BE2C (cell line): Measurements from ENCODE around the gene UGT1A3.

ENCODE experiments used
- DNase-seq: peaks from one replicate; pipeline ENCODE4 v3.0.0-alpha.2; 2020
- H3K27me3 ChIP-seq: fragments of 250-450 bp; sonication (Bioruptor Pico); 2 replicates; pipeline ENCODE4 v1.5.1; 2020; ENCODE audit warnings: mild to moderate bottlenecking
- H3K36me3 ChIP-seq: fragments of 250-450 bp; sonication (Bioruptor Pico); 2 replicates; pipeline ENCODE4 v1.5.1; 2020; ENCODE audit warnings: mild to moderate bottlenecking
- H3K4me1 ChIP-seq: fragments of 250-450 bp; sonication (Bioruptor Pico); 2 replicates; pipeline ENCODE4 v1.5.1; 2020
- H3K4me3 ChIP-seq: 2 replicates; pipeline ENCODE4 v1.5.1; 2011; ENCODE audit warnings: low read depth, low read length
- H3K9me3 ChIP-seq: fragments of 250-450 bp; sonication (Bioruptor Pico); 2 replicates; pipeline ENCODE4 v1.5.1; 2020
- TF ChIP-seq, protein P1 (sequence below): IDR thresholded peaks from 2 replicates; pipeline ENCODE4 v1.5.1; 2012; ENCODE audit warnings: mild to moderate bottlenecking, low read depth, low read length

Gene UGT1A3

DNA sequence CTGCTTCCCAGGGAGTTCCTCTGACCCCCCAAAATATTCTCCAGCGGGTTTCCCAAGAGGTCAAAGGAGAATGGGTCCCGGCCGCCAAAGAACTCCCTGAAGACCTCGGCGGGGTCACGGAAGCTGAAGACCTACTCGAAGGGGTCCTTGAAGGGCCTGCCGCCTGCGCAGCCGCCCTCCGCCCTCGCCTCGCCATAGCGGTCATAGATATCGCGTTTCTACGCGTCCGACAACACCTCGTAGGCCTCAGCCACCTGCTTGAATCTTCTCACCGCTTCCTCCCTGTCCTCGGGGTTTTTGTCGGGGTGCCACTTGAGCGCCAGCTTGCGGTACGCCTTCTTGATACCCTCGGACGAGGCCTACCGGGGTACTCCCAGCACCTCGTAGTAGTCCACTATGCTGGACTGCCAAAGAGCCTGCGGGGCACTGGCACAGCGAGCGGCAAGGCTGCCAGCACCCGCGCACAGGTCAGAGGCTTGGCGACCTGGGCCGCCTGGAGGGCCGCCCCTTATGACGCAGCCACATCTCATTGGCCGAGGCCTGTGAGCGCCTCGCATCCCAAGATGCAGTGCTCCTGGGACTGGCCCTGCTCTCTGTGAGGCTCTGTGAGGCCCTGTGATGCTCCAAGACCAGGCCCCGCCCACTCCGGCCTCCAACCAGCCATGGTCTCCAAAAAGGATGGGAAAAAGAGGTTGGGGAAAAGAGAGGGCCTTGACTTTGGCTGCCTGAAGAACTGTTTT is 26.2 kb downstream of the UGT1A3 start:
- no peaks in the 10 kb centered on the region for H3K36me3 ChIP-seq

DNA sequence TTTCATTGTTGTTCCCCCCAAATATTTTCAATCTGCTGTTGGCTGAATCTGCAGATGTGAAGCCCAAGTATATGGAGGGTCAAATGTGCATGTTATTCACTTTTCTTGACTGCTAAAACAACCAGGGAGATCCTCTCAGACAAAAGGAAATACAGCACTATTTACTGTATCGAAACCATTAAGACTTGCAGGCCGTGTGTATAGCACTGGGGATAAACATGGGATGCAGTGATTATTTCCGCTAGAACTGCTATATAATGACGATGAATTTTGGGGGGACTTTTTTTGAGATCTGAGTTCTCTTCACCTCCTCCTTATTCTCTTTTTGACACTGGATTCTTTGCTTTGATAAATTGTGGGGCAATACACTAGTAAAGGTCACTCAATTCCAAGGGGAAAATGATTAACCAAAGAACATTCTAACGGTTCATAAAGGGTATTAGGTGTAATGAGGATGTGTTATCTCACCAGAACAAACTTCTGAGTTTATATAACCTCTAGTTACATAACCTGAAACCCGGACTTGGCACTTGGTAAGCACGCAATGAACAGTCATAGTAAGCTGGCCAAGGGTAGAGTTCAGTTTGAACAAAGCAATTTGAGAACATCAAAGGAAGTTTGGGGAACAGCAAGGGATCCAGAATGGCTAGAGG is 27.7 kb downstream of the UGT1A3 start:
- TF ChIP-seq, protein P1, sequence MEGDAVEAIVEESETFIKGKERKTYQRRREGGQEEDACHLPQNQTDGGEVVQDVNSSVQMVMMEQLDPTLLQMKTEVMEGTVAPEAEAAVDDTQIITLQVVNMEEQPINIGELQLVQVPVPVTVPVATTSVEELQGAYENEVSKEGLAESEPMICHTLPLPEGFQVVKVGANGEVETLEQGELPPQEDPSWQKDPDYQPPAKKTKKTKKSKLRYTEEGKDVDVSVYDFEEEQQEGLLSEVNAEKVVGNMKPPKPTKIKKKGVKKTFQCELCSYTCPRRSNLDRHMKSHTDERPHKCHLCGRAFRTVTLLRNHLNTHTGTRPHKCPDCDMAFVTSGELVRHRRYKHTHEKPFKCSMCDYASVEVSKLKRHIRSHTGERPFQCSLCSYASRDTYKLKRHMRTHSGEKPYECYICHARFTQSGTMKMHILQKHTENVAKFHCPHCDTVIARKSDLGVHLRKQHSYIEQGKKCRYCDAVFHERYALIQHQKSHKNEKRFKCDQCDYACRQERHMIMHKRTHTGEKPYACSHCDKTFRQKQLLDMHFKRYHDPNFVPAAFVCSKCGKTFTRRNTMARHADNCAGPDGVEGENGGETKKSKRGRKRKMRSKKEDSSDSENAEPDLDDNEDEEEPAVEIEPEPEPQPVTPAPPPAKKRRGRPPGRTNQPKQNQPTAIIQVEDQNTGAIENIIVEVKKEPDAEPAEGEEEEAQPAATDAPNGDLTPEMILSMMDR: no peak
- Histone ChIP-seq H3K27me3 (no peaks in the 10 kb centered on the region), H3K9me3 (no peaks in the 10 kb centered on the region), H3K4me1 (no peaks in the 10 kb centered on the region), H3K36me3 (no peaks in the 10 kb centered on the region), H3K4me3 (no peak overlapping the region)
- no peak for DNase-seq

More for the DNA sequence above, 26.2 kb downstream of the UGT1A3 start:
- DNase-seq: no peak
- no peak overlapping the region for H3K4me3 ChIP-seq
- no peaks in the 10 kb centered on the region for H3K27me3 ChIP-seq
- no peaks in the 10 kb centered on the region; the same call in 1 of the 2 replicates for H3K9me3 ChIP-seq
- no peaks in the 10 kb centered on the region for H3K4me1 ChIP-seq
- TF ChIP-seq, protein P1: no peak

DNA sequence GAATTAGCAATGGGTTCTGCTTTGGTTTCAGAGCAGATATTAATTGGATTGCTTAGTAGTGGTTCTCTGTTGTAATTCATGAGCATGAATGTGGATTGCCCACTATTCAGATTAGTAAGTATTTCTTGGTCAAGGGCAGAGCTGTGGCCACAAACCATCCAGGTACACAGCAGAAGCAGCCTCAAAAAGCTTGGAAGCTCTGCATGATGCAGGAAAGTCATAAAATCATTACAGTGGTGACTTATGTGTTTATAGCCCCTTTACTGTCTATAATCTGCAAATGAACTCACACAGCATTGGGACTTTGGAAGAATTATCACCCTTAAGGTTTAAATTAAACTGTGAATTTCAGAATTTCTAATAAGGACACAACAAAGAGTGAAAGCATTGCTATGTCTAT is 29.3 kb downstream of the UGT1A3 start:
- TF ChIP-seq, protein P1: no peak
- DNase-seq: no peak

DNA sequence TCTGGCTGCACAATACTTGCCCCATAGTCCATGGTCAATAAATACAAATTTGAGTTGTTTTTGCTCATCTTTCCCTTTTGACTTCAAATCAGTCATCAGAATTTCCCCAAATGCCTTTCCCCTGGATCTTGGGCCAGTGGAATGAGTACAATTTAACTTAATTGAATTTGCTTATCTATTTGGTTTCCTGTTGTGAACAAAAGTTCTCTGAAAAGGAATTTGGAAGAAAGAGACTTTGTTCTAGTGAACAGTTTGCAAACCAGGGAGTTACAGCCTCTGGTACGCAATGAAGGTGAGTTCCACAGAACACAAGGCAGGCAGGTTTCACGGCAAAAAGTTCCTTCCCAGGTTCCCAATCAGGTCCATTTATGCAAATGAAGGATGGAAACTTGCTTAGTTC is 30.0 kb downstream of the UGT1A3 start:
- TF ChIP-seq, protein P1: no peak
- Histone ChIP-seq H3K36me3 (no peaks in the 10 kb centered on the region), H3K9me3 (no peaks in the 10 kb centered on the region), H3K4me3 (no peak overlapping the region), H3K27me3 (peaks cover 10% of the 10 kb centered on the region), H3K4me1 (no peaks in the 10 kb centered on the region)
- DNase-seq: no peak

More for the DNA sequence above, 29.3 kb downstream of the UGT1A3 start:
- H3K4me3 ChIP-seq: no peak overlapping the region
- H3K4me1 ChIP-seq: no peaks in the 10 kb centered on the region
- H3K36me3 ChIP-seq: no peaks in the 10 kb centered on the region
- H3K27me3 ChIP-seq: peaks cover 3% of the 10 kb centered on the region
- H3K9me3 ChIP-seq: no peaks in the 10 kb centered on the region

DNA sequence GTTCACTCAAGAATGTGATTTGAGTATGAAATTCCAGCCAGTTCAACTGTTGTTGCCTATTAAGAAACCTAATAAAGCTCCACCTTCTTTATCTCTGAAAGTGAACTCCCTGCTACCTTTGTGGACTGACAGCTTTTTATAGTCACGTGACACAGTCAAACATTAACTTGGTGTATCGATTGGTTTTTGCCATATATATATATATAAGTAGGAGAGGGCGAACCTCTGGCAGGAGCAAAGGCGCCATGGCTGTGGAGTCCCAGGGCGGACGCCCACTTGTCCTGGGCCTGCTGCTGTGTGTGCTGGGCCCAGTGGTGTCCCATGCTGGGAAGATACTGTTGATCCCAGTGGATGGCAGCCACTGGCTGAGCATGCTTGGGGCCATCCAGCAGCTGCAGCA is 31.2 kb downstream of the UGT1A3 start, which contains the start of gene UGT1A1:
UGT1A1 (plus strand) TSS at position 228 of the 400 bp plus-strand sequence; CDS start at position 246, 18 bp downstream.
- Histone ChIP-seq H3K9me3 (no peaks in the 10 kb centered on the region), H3K27me3 (peaks cover 10% of the 10 kb centered on the region), H3K4me1 (no peaks in the 10 kb centered on the region), H3K4me3 (no peak within 1 kb of the TSS), H3K36me3 (no peaks in the 10 kb centered on the region)
- no peak for DNase-seq
- TF ChIP-seq, protein P1: no peak
